Karpas-422 (cell line): ENCODE results near the gene MAP3K21. TPM values are rescaled to one million over a fixed set of nuclear protein-coding genes. Genes with fewer than 3 reads are reported as not detected.

Source experiments
- DNase-seq: peaks from one replicate; pipeline ENCODE4 v3.0.0-alpha.2; 2015
- H2AFZ ChIP-seq: fragments of 200-600 bp; sonication (generic); 2 replicates; pipeline ENCODE4 v1.6.1; 2014; ENCODE audit warnings: antibody characterized with exemption, low read length, mixed read lengths
- H3K27ac ChIP-seq: fragments of 200-600 bp; sonication (generic); 2 replicates; pipeline ENCODE4 v1.5.1; 2014; ENCODE audit warnings: mild to moderate bottlenecking, low read length, moderate library complexity
- H3K27me3 ChIP-seq: fragments of 200-600 bp; sonication (generic); 2 replicates; pipeline ENCODE4 v1.6.1; 2014; ENCODE audit warnings: low read length, mixed read lengths
- H3K36me3 ChIP-seq: fragments of 200-600 bp; sonication (generic); 2 replicates; pipeline ENCODE4 v1.6.1; 2014; ENCODE audit warnings: low read length, mixed read lengths; ENCODE audit not compliant: insufficient read depth
- H3K4me1 ChIP-seq: fragments of 200-600 bp; sonication (generic); 2 replicates; pipeline ENCODE4 v1.6.1; 2014; ENCODE audit warnings: mild to moderate bottlenecking, low read length, mixed read lengths
- H3K4me2 ChIP-seq: fragments of 200-600 bp; sonication (generic); 2 replicates; pipeline ENCODE4 v1.6.1; 2014; ENCODE audit warnings: low read length, low read depth, mild to moderate bottlenecking; ENCODE audit not compliant: poor library complexity, severe bottlenecking
- H3K4me3 ChIP-seq: fragments of 200-600 bp; sonication (generic); 2 replicates; pipeline ENCODE4 v1.5.1; 2014; ENCODE audit warnings: mild to moderate bottlenecking, antibody characterized with exemption, low read length, mixed read lengths
- H3K79me2 ChIP-seq: fragments of 200-600 bp; sonication (generic); 2 replicates; pipeline ENCODE4 v1.6.1; 2014; ENCODE audit warnings: mild to moderate bottlenecking, low read length, mixed read lengths
- H3K9ac ChIP-seq: fragments of 200-600 bp; sonication (generic); 2 replicates; pipeline ENCODE4 v1.6.0; 2014; ENCODE audit warnings: low read length
- H3K9me2 ChIP-seq: fragments of 200-600 bp; sonication (generic), shearing (Covaris generic); replicated peaks from 2 replicates; pipeline ENCODE4 v1.6.0; 2014; ENCODE audit warnings: mild to moderate bottlenecking, low read length, moderate library complexity; ENCODE audit not compliant: insufficient read depth
- H3K9me3 ChIP-seq: fragments of 300-700, 200-600 bp; sonication (generic); 2 replicates; pipeline ENCODE4 v1.6.1; 2014; ENCODE audit warnings: low read length, mixed read lengths
- H4K20me1 ChIP-seq: fragments of 200-600 bp; sonication (generic); 2 replicates; pipeline ENCODE4 v1.6.1; 2014; ENCODE audit warnings: mild to moderate bottlenecking, antibody characterized with exemption, low read length, low read depth; ENCODE audit not compliant: insufficient read depth
- total RNA-seq: library from RNA; depleted of rRNA; stranded (reverse); fragments of >200 nt; shearing (Covaris generic); gene quantifications from 2 replicates; pipeline ENCODE4 v1.2.3, GENCODE V29; 2014; ENCODE audit warnings: low replicate concordance

MAP3K21 gene
- total RNA-seq, 1 experiment from 2014 or later, result 3.4 TPM

DNA sequence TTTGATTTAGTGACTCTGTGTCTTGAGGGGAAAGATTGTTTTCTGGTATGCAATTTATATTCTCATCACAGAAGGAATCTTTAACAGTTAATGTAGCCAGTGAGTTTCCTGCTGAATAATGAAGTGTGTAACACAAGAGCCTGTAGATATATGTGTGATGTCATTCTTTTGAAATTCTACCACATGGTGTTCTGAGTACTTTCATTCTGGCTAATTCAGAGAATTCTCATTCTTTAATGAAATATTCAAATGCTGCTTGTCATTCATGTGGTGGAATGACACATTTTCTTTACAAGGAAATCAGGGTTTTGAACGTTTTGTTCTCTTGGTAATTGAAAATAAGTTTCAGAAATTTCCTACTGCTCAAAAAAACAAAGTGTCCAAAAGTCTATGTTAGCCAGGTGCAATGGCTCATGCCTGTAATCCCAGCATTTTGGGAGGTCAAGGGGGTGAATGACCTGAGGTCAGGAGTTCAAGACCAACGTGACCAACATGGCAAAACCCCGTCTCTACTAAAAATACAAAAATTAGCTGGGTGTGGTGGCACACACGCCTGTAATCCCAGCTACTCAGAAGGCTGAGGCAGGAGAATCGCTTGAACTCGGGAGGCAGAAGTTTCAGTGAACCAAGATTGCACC is 79.6 kb downstream of the MAP3K21 start:
- no peaks in the 10 kb centered on the region for H3K36me3 ChIP-seq
- H4K20me1 ChIP-seq, result no peaks in the 10 kb centered on the region
- H3K9ac ChIP-seq, result no peak overlapping the region
- no peaks in the 10 kb centered on the region for H3K9me3 ChIP-seq
- no peak overlapping the region for H2AFZ ChIP-seq
- no peaks in the 10 kb centered on the region for H3K79me2 ChIP-seq
- no peak overlapping the region for H3K4me3 ChIP-seq
- no peak for DNase-seq
- H3K4me2 ChIP-seq, result no peak overlapping the region
- H3K9me2 ChIP-seq, result no peaks in the 10 kb centered on the region
- no peak overlapping the region for H3K27ac ChIP-seq
- H3K27me3 ChIP-seq, result no peaks in the 10 kb centered on the region
- no peaks in the 10 kb centered on the region for H3K4me1 ChIP-seq

DNA sequence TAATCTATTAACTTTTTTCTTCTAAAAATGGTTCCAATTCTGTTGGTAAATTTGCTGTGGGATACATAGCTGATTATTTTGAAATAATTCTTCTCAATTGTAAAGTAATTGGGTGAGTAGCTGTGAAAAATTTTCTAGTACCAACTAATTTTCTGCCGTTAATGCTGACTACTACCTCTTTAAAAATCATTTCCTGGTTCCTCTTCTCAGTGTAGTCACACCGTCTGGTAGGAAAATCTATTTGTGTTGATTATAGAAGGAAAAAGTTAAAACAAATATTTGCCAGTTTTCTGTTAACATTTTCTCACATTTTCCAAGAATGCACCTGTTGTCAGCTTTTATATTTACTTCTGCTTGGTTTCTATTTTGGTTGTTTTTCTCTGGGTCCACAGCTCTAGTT is 82.0 kb downstream of the MAP3K21 start:
- Histone ChIP-seq H3K27me3 (no peaks in the 10 kb centered on the region), H3K4me3 (no peak overlapping the region), H2AFZ (no peak overlapping the region), H3K36me3 (no peaks in the 10 kb centered on the region), H3K79me2 (no peaks in the 10 kb centered on the region), H3K4me2 (no peak overlapping the region), H3K27ac (no peak overlapping the region), H3K9me3 (no peaks in the 10 kb centered on the region), H3K4me1 (no peaks in the 10 kb centered on the region), H3K9ac (no peak overlapping the region), H3K9me2 (no peaks in the 10 kb centered on the region), H4K20me1 (no peaks in the 10 kb centered on the region)
- DNase-seq, result no peak

DNA sequence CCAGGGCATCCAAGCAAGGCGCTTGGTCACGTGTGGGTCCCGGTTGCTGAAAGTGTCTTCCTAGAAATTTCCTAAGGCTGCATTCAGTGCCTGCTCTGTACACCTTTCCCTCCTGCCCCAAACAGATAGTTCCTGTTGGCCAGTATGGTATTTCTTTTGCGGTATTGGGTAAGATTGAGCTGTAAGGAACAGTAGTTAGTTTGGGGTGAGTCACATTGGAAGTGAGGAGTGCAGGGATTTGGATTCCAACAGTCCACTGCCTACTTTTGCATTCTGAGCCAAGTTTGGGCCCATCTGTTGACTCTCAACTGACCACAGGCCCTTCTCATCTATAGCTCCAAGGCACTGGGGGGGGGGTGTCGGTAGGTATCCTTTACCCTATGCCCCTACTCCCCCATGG is 83.4 kb downstream of the MAP3K21 start:
- no peak for DNase-seq
- Histone ChIP-seq H3K4me1 (no peaks in the 10 kb centered on the region), H3K79me2 (no peaks in the 10 kb centered on the region), H2AFZ (no peak overlapping the region), H4K20me1 (no peaks in the 10 kb centered on the region), H3K4me2 (no peak overlapping the region), H3K9me3 (no peaks in the 10 kb centered on the region), H3K36me3 (no peaks in the 10 kb centered on the region), H3K27me3 (no peaks in the 10 kb centered on the region), H3K4me3 (no peak overlapping the region), H3K9me2 (no peaks in the 10 kb centered on the region), H3K9ac (no peak overlapping the region), H3K27ac (no peak overlapping the region)

DNA sequence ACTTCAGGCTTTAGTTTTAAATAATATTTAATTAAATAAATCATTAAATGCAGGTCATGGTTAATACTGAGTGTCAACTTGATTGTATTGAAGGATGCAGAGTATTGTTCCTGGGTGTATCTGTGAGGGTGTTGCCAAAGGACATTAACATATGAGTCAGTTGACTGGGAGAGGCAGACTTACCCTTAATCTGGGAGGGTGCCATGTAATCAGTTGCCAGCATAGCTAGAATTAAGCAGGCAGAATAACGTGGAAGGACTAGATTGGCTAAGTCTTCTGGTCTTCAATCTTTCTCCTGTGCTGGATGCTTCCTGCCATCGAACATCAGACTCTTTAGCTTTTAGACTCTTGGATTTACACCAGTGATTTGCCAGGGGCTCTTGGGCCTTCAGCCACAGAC is 85.3 kb downstream of the MAP3K21 start:
- Histone ChIP-seq H3K4me1 (no peaks in the 10 kb centered on the region), H3K9ac (no peak overlapping the region), H3K9me2 (no peaks in the 10 kb centered on the region), H3K4me3 (no peak overlapping the region), H3K36me3 (no peaks in the 10 kb centered on the region), H3K9me3 (no peaks in the 10 kb centered on the region), H3K79me2 (no peaks in the 10 kb centered on the region), H3K27me3 (no peaks in the 10 kb centered on the region), H3K4me2 (no peak overlapping the region), H2AFZ (no peak overlapping the region), H3K27ac (no peak overlapping the region), H4K20me1 (no peaks in the 10 kb centered on the region)
- DNase-seq, result no peak

DNA sequence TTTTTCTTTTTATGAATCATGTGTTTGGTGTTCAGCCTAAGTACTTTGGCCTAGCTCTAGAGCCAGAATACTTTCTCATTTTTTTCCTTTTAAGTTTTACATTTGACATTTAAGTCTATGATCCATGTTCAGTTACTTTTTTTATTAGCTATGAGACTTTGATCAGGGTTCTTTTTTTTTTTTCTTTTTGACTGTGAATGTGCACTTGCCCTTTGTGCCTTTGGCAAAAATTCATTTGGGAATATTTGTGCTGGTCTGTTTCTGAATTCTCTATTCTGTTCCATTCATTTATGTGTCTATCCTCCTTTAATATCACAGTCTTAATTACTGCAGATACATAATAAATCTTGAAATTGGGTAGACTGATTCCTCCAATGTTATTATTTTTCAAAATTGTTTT is 93.8 kb downstream of the MAP3K21 start:
- no peak for DNase-seq

DNA sequence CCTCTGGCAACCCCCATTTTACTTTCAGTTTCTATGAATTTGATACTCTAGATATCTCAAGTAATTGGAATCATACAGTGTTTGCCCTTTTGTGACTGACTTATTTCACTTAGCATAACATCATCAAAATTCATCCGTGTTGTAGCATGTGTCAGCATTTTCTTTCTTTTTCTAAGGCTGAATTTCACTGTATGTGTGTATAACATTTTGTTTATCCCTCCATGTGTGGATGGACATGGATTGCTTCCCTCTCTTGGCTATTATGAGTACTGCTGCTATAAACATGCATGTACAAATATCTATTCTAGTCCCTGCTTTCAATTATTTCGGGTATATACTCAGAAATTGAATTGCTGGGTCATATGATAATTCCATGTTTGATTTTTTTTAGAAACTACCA is 97.3 kb downstream of the MAP3K21 start:
- Histone ChIP-seq H3K4me3 (no peak overlapping the region), H3K4me1 (no peaks in the 10 kb centered on the region), H2AFZ (no peak overlapping the region), H3K27ac (no peak overlapping the region), H3K27me3 (no peaks in the 10 kb centered on the region), H3K9me3 (no peaks in the 10 kb centered on the region), H3K9me2 (no peaks in the 10 kb centered on the region), H3K9ac (no peak overlapping the region), H3K79me2 (no peaks in the 10 kb centered on the region), H4K20me1 (no peaks in the 10 kb centered on the region), H3K4me2 (no peak overlapping the region), H3K36me3 (no peaks in the 10 kb centered on the region)
- DNase-seq, result no peak

More for the DNA sequence above, 93.8 kb downstream of the MAP3K21 start:
- no peaks in the 10 kb centered on the region for H3K27me3 ChIP-seq
- no peaks in the 10 kb centered on the region for H3K9me3 ChIP-seq
- no peak overlapping the region for H2AFZ ChIP-seq
- H3K79me2 ChIP-seq, result no peaks in the 10 kb centered on the region
- no peaks in the 10 kb centered on the region for H3K36me3 ChIP-seq
- no peak overlapping the region for H3K4me2 ChIP-seq
- no peaks in the 10 kb centered on the region for H3K4me1 ChIP-seq
- H4K20me1 ChIP-seq, result no peaks in the 10 kb centered on the region
- H3K4me3 ChIP-seq, result no peak overlapping the region
- no peak overlapping the region for H3K9ac ChIP-seq
- H3K9me2 ChIP-seq, result no peaks in the 10 kb centered on the region
- no peak overlapping the region for H3K27ac ChIP-seq

DNA sequence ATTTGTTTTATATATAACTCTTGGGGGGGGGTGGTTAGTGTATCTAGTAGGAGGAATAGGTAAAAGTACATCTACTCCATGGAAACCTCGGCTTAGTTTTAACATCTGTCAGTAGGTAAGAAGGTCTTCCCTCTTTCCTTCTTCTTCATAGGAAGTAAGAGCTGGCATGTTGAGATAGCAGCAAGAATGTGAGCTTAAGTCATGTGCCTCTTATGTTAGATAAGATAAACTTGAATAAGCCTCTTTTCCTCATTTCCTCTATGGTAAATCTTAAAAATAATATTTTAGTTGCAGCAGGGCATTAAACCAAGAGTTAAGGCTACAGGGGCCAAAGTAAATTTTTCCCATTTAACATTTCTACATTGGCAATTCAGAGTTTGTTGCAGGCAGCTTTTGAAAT is 100.4 kb downstream of the MAP3K21 start:
- H3K27me3 ChIP-seq, result no peaks in the 10 kb centered on the region
- H4K20me1 ChIP-seq, result no peaks in the 10 kb centered on the region
- DNase-seq, result no peak
- H3K36me3 ChIP-seq, result no peaks in the 10 kb centered on the region
- no peaks in the 10 kb centered on the region for H3K4me1 ChIP-seq
- H3K9me3 ChIP-seq, result no peaks in the 10 kb centered on the region
- H2AFZ ChIP-seq, result no peak overlapping the region
- no peak overlapping the region for H3K27ac ChIP-seq
- H3K9ac ChIP-seq, result no peak overlapping the region
- no peaks in the 10 kb centered on the region for H3K79me2 ChIP-seq
- H3K9me2 ChIP-seq, result no peaks in the 10 kb centered on the region
- no peak overlapping the region for H3K4me3 ChIP-seq
- H3K4me2 ChIP-seq, result no peak overlapping the region

DNA sequence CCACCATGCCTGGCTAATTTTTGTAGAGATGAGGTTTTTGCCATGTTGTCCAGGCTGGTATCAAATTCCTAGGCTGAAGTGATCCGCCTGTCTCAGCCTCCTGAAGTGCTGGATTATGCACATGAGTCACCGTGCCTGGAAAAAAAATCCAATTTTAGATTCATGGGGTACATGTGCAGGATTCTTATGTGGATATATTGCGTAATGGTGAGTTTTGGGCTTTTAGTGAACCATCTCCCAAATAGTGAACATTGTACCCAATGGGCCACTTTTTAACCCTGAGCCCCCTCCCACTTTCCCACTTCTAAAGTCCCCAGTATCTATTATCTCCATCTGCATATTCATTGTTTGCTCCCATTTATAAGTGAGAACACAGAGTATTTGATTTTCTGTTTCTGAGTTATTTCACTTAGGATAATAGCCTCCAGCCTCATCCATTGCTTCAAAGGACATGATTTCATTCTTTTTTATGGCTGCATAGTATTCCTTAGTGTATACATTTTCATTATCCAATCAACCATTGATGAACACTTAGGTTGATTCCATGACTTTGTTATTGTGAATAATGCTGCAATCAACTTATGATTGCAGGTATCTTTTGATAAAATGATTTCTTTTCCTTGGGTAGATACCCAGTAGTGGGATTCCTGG is 104.4 kb downstream of the MAP3K21 start:
- H3K27me3 ChIP-seq, result no peaks in the 10 kb centered on the region
- no peak overlapping the region for H3K4me2 ChIP-seq
- no peak for DNase-seq
- H3K27ac ChIP-seq, result no peak overlapping the region
- H3K9me2 ChIP-seq, result no peaks in the 10 kb centered on the region
- H3K79me2 ChIP-seq, result no peaks in the 10 kb centered on the region
- H3K36me3 ChIP-seq, result no peaks in the 10 kb centered on the region
- H3K9ac ChIP-seq, result no peak overlapping the region
- no peaks in the 10 kb centered on the region for H3K4me1 ChIP-seq
- H3K4me3 ChIP-seq, result no peak overlapping the region
- H3K9me3 ChIP-seq, result no peaks in the 10 kb centered on the region
- H4K20me1 ChIP-seq, result no peaks in the 10 kb centered on the region
- no peak overlapping the region for H2AFZ ChIP-seq
